GM19468 (cell line): Measurements from ENCODE around the gene RHBDD1.

Experiments
- ATAC-seq: cut with Tn5 transposase; IDR thresholded peaks from one replicate; pipeline ENCODE4 v1.9.1; 2021; ENCODE audit warnings: mild to moderate bottlenecking, moderate library complexity, moderate number of reproducible peaks; ENCODE audit not compliant: unreplicated experiment; ENCODE audit errors: extremely low read depth

RHBDD1 gene

GRCh38 chr2:226906163-226906693 lies 70.4 kb downstream of the RHBDD1 start:
- peak; percentile 75 for ATAC-seq

DNA sequence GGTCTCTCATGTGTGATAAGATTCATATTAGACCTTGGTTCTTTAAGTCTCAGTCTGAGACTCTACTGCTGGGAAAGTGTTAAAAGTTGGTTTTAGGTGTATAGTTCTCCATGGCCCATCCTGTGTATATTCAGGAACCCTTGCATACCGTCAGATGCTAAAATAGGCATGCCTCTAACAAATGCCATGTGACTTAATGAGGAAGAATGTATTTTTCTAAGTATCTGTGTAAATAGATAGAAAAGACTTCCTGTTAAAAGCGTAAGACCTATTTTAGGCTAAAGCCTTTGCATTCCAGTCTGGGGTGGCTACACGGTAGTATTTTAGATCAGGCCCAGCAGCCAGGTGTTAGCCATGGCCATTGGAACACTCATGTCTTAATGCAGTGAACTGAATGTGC lies 73.3 kb downstream of the RHBDD1 start:
- ATAC-seq, result no peak

DNA sequence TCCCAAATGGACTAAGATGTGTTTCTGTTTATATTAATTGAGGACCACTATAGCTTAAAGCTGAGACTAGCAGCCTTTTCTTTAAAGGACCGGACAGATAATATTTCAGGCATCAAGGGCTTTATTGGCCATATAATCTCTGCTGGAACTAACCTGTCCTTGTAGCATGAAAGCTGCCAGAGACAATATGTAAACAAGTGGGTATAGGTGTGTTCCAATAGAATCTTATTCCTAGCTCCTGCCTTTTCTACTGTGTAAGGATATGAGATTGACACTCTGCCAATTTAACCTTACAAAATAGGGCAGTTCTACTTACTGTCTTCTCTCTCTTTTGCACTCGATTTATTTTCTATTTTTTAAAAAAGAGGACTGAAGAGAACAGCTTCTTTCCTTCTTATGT lies 74.0 kb downstream of the RHBDD1 start:
- no peak for ATAC-seq

GRCh38 chr2:226910384-226910783 lies 74.5 kb downstream of the RHBDD1 start:
- ATAC-seq, result no peak

GRCh38 chr2:226911932-226912331 lies 76.1 kb downstream of the RHBDD1 start:
- no peak for ATAC-seq

DNA sequence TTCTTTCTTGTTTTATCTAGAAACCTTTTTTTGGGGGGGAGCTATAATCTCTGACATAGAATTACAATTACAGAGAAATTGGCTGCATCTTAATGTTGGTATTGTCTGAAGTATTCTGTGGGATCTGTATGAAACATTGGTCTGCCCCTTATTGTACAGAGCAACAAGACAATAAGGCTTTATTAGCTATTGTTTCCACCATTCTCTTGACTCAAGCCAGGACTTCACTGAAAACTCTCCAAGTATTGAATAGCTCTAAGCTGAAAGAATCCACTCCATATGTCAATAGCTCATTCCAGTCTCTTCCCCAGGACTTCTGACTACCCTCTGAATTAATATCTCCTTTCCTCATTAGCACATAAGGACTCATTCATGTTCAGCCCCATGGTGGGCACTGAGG lies 77.8 kb downstream of the RHBDD1 start:
- no peak for ATAC-seq

DNA sequence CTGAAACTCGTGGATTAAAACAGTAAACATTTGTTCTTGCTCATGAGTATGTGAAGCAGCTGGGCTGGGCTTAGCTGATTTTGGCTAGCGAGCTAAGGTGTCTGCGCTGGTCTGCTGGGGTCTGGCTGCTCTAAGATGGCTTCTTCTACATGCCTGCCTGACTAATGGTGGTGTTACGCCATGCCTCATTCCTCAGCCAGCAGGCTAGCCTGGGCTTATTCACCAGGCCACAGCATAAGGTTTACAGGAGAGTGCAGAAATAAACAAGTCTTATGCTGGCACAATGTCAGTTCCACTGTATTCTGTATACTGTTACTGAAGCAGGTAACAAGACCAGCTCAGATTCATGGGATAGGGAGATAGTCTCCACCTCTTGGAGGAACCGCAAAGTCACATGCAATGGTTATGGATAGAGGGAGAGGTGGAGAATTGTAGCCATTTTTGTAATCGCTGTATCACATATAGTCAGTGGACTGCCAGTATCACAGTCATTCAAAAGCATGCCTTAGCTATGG lies 80.0 kb downstream of the RHBDD1 start:
- ATAC-seq, result no peak

- ATAC-seq, result peak; percentile 87
Measured at GRCh38 chr2:226916669-226917068, 80.8 kb downstream of the RHBDD1 start.

DNA sequence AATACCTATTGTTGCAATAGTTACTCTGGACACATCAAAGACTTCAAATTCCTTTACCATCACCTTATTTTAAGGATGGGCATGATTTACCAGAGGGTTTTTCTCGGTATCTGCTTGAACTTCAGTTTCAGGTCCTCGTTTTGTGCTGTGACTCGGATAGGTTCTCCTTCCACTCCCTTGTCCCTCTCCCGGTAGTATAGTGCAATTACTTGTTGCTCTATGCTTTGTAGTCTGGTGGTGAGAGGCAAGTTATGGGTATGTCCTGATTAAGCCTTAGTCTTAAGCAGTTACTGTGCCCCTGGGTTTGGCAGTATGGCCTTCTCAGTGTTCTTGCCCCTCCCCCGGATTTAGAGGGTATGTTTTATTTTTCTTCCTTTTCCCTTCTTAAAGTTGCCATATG lies 96.6 kb downstream of the RHBDD1 start:
- ATAC-seq, result no peak

GRCh38 chr2:226934546-226935201 lies 98.8 kb downstream of the RHBDD1 start:
- ATAC-seq, result no peak

GRCh38 chr2:226943862-226944620 lies 108.2 kb downstream of the RHBDD1 start:
- ATAC-seq, result no peak

GRCh38 chr2:226953206-226953605 lies 117.4 kb downstream of the RHBDD1 start:
- no peak for ATAC-seq

DNA sequence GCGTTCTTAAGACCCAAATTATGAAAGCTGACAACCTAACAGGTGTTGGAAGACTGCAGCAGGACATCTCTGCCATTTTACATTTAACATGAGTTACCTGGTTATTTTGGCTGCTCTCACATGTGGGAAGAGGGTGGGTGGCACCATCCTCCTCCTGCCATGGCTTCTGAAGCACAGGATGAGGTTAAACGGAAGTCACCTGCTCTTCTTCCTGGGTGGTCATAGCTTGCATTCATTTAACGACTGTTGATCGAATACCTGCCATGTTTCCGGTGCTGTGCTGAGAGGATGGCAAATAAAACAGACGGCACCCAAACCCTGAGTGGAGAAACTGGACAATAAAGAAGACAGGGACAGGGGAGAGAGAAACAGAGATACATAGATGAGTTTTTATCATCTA lies 118.0 kb downstream of the RHBDD1 start:
- no peak for ATAC-seq

DNA sequence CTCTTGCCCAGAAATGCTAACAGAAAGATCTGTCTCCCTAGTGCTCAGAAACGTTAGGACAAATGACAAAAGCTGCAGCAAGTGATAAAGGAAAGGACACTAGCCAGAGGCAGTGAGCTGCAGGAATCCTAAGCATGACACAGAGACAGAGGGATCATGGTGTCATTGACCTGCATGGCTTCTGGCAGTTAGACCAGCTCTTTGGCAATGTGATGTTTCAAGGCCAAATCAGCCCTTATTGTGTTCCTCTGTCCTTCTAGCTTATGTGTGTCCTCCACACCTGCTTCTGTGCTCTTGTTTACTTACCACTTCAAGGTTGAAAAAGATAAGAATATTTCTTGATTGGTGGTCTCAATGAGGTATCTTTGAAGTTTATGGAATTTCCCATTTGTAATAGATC lies 120.8 kb downstream of the RHBDD1 start:
- no peak for ATAC-seq

- ATAC-seq, result no peak
Measured at GRCh38 chr2:226959418-226959817, 123.6 kb downstream of the RHBDD1 start.

- ATAC-seq, result no peak
Measured at GRCh38 chr2:226962176-226962773, 126.4 kb downstream of the RHBDD1 start.

- ATAC-seq, result no peak
Measured at GRCh38 chr2:226963528-226963927, 127.7 kb downstream of the RHBDD1 start.

- no peak for ATAC-seq
Measured at GRCh38 chr2:226965376-226965775, 129.5 kb downstream of the RHBDD1 start.

DNA sequence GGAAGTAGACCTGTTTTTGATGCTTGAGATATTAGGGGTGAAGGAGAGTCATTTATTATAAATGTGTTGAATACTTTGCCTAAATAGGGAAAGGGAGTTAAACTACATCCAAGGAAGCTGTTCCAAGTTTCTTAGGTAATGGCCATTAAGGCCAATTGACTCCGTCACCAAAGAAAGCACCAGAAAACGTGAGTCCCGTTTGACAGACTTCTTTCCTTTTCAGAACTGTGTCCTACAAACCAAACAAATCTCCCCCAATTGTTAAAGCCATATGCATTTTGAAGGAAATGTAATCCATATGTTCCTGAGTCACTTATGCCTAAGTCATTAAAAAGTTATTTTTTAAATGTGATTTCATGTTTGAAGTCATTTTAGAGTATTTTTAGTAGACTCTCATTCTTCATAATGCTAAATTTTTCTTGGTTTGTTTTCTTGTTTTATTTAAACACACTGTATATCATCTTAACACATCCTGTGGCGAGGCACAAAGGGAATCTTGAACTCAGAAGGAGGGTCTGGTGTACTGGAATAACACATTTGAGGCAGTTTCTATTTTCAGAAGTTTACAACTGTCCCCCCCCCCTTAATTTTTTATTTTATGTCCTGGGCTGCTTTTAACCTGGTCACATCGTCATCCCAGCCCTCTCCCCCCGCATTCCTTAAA lies 133.7 kb downstream of the RHBDD1 start:
- no peak for ATAC-seq

- no peak for ATAC-seq
Measured at GRCh38 chr2:226970362-226970761, 134.5 kb downstream of the RHBDD1 start.
